Activated gamma-delta T cell treated with Interleukin-2 at 50 U/mL for 16 hours (primary cell): ENCODE measurements around the gene PFKM.

Experiments
- DNase-seq: peaks from one replicate; pipeline ENCODE4 v3.0.0-alpha.2; 2020

Gene PFKM

DNA sequence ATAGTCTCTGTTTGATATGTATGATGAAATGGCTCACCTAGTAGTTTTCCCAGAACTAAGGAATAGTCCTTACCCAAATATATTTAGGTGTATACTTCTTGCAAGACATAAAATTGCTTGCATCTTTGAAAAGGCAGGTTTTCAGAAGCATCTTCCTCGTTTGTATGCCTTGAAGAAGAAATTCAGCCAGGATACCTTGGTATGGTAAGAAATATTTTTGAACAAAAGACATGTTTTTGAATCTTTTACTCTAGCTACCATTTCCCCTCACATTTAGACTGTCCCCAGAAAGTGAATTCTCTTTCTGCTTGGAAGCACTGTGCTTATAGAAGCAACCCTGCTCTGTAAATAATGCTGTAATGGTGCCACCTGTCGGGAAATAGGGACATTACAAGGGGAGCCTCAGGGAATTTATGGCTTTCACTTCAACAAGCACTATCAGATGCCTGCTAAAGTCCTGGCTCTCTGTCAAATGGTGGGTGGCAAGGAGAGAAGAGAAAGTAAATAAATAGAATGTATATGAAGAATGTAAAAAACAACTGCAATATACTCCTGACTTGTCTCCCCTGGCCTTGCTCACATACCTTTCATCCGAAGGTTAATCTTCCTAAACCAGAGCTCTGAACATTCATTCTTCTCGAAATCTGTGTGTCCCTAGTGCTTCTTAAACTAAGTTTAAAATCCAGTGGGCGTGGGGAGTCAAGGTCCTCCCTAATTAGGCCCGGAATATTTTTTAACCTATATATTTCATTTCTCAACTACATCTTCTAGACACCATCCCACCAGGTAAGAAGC is 70.4 kb downstream of the PFKM start:
- peak; percentile 68 for DNase-seq

DNA sequence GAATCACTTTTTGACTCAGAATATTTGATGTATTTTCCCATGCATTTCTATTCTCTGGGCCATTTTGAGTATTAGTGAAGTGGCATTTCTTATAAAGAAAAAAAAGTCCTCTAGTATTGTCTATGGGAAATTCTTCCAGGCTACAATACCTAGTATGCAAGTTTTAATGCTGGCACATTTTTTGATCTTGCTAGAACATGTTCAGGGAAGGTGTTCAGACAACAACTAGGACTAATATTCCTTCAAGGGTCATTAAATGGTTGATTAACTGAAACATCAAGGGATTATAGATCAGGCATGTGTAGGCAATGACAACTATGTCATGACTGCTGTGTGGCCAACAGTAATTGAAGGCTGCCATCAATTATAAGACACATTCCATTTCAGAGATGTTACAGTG is 71.9 kb downstream of the PFKM start:
- DNase-seq = no peak

DNA sequence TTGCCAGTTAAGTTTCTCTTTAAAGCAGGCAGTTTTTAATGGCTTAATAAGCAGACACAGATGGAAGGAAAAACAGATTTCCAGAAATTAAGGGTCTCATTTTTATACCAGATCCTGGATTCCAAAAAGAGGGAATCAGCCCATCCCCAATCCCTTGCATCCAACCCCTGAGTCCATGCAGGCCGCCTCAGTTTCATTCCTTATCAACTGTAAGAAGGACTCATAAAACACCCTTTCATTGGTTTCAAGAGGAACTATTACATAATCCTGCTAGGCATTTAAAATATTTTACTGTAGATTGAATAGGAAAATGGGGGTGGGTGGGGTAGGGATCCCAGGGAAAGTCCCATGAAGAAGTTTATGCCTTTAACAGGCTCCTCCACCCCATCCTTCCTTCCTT is 73.7 kb downstream of the PFKM start:
- DNase-seq = no peak

DNA sequence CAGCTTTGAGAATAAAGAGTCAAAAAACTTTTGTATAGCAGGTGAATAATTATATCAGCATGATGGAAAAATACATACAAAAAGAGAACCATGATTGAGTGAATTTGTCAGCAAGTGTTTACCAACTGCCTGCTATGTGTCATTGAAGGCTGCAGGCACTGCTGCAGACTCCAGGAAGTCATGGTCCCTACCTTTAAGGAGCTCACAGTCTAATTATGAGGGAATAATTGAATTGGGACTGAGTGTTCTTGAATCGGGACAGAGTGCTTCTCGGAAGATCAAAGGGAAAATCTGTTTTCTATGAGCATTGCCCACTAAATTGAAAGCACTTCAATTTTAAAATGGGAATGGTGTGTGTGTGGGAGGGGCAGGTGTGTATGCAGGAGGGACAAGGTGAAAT is 74.5 kb downstream of the PFKM start:
- DNase-seq = no peak

DNA sequence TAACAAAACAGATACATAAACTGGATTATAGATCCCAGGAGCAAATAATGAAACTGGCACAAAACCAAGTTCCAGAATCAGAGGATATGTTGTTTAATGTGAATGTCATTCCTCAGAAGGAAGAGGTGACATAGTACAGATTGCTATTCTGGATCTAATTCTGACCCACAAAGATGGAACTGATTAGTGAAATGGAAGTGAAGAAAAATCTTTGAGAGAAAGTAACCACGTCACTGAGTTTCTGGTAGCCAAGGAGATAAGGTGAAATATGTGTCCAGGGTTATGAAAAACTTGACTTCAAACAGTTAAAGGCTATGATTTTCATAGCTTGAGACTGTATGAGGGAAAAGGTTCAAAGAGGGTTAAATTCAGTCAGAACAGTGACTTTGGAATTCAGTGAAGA is 75.6 kb downstream of the PFKM start:
- DNase-seq = no peak
